GM21723 (cell line): Measurements from ENCODE around the gene MYORG.
A peak's percentile ranks its signal among the peaks of the same experiment; 100 is the strongest.

Experiments
- ATAC-seq: cut with Tn5 transposase; IDR thresholded peaks from one replicate; pipeline ENCODE4 v1.9.1; 2021; ENCODE audit warnings: mild to moderate bottlenecking, moderate library complexity; ENCODE audit not compliant: unreplicated experiment

The MYORG gene

GRCh38 chr9:34385561-34386230, 9.0 kb upstream of the MYORG start:
- no peak for ATAC-seq

DNA sequence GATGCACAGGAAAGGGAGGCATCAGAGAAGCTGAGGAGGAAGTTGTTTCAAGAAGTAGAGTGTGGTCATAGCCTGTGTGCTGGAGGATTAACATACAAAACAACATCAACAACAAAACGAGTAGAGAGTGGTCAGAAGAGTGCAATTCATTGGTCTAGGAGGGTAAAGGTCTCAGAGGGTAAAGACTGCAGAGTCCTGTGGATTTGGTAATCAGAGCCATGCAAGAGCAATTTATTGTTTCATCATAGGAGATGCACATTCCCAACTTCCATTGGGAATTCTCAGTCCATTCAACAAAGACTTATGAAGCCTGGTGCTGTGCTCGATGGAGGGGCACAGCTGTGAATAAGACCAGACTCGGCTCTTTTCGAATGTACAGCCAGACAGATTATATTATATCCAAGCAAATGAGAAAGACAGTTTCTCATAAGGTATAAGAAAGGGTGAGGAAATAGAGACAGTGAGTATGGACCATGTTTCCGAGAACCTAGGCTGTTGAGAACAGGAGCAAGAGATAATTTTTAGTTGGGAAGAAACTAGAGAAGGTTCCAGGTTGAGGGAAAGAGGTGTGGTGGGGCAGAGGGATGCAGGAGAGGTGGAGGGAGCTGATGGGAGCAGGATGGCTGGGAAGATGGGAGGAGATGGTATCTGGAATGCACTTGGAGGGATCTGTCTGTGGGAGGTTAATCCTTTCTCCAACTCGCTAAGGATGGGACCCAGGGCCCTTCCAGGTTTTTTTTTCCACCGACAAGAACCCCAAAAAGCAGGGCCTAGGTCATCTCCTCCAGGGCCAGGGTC, 7.9 kb upstream of the MYORG start:
- no peak for ATAC-seq

GRCh38 chr9:34383904-34384303, 7.2 kb upstream of the MYORG start:
- ATAC-seq, result no peak

- ATAC-seq, result no peak
Observed at GRCh38 chr9:34382879-34383278, 6.2 kb upstream of the MYORG start.

DNA sequence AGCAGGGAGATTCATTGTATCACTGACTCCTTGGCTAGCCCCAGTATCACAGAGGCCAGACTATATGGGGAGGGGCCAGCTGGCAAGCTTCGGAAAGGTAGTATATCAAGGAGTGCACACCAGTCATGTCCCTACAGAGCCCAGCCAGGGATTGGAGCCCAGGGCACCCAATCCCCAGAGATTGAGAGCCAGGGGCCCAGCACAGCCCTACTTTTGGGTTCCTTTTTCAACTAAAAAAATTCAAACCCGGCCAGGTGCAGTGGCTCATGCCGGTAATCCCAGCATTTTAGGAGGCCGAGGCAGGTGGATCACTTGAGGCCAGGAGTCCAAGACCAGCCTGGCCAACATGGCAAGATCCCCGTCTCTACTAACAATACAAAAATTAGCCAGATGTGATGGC, 5.4 kb upstream of the MYORG start:
- ATAC-seq, result no peak

GRCh38 chr9:34381323-34381722, 4.6 kb upstream of the MYORG start:
- no peak for ATAC-seq

DNA sequence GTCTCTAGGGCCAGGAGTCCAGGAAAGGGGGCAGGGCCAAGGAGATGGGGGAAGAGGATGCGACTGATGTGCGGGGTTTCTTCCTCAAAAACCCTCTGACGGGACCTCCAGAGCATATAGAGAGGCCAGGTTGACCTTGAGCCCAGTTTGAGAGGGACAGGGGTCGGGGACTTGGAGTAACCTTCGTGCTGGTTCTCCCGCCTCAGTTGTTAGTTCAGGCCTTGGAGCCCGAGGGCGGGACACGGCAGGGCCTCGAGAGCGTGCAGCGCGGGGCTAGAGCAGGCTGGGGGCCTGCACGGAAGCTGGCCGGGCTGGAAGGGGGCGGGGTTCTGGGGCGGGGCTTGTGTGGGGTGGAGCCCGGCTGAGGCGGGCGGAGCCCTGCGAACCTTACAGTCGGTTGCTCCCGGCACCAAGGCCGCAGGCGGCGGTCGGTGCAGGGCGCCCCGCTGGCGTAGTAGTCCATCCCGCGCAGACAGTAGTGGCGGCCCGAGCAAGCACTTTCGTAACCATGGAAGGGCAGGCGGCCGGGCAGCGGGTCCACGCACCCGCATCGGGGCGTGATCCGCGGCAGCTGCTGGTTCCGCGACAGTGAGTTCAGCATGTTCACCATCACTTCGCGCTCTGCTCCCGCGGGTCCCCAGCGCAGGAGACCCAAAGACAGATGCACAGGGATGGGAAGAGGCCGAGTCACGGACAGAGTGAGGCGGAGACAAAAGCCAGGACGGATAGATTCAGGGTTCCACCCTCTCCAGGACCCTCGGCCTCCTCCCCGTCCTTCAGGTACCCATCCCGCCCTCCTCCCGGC, 4.0 kb upstream of the MYORG start:
- peak; percentile 31 for ATAC-seq

GRCh38 chr9:34380034-34380510, 3.4 kb upstream of the MYORG start:
- ATAC-seq, result no peak

DNA sequence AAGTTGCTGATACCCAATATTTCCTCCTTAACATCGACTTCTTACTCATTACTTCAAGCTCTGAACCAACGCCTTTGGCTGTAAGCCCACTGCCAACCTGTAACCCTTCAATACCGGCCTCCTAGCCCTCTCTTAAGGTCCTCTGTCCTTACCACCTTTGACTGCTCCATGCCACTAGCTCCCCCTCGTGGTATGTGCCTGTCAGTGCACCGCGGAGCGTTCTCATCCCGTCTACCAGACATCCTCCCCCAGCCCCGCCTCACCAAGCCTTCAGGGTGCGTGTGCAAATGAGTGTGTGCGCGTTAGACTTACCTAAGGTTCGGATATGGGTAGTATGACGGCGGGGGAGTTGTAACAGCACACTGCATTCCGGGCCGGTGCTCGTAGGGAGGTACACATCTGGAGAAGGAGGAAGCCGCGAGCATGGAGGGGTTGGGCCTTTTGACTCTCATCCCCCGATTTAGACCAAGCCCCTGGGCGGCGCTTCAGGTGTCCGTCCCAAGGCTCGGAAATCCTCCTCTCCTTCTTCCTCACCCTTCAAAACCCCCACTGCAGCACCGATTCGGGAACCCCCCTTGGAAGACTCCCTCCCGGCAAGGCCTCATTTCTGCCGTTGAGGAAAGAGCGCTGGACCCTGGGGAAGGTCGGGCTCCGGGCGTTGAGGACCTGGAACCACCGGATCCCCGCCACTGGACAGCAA, 2.8 kb upstream of the MYORG start:
- peak; percentile 36 for ATAC-seq

DNA sequence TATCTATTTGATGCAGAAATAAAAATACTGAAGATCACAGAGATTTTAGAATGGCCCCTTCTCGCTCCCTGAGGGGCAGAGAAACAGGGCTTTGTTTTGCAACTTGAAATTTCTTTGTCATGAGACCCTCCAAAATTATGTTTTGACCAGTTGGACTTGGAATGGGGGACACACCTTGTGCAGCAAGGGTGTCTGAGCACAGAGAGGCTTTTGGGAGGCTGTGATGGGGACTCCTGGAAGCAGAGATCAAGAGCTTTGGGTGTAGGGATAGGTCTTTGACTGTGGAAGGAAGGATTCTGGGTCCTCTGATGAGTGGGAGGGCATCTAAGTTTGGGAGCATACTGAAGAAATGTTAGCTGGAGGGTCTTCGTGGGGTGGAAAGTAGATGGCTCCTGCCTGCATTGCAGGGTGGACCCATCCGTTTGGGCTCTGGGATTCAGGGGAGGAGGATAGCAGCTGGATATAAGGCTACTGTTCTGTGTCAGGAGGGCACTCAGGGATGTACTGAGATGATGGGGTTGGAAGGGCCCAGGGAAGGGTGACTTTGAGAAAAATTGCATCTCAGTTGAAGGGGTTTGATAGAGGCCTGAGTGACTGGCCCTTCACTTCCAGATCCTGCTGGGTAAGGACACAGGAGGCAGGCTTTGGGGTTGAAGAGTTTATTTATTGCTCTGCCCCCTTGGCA, 1.8 kb upstream of the MYORG start:
- no peak for ATAC-seq

GRCh38 chr9:34377404-34377746, 677 bp upstream of the MYORG start:
- no peak for ATAC-seq

GRCh38 chr9:34375901-34376595, 650 bp downstream of the MYORG start:
- peak; percentile 21 for ATAC-seq

DNA sequence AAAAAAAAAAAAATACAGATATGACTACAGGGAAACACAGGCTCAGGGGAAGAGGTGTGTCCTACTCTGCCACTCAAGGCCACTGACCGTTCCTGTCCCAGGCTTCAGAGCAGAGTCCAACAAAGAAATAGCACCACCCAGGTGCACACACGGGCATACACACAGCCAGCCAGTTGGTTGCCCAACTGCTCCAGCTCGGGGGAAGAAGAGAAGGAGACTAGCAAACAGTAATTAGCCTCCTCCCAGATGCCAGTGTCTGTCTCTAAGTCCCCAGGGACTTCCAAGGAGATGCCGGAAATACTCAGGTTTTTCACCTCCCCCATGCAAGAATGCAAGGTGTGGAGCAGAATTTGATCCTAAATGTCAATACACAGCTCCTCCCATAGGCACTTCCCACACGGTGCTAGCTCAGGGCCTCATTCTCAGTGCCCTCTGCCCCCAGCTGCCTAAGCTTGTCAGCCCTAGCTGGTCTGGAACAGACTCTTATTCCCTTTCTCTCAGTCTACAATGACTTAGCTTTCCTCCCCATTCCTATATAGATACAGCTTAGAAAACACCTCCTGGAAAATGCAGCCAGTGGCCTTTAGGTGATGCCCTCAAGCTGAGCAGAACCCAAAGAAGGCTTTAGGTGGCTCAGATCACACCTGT, 1.7 kb downstream of the MYORG start:
- ATAC-seq, result no peak

- no peak for ATAC-seq
Observed at GRCh38 chr9:34374339-34374738, 2.4 kb downstream of the MYORG start.

DNA sequence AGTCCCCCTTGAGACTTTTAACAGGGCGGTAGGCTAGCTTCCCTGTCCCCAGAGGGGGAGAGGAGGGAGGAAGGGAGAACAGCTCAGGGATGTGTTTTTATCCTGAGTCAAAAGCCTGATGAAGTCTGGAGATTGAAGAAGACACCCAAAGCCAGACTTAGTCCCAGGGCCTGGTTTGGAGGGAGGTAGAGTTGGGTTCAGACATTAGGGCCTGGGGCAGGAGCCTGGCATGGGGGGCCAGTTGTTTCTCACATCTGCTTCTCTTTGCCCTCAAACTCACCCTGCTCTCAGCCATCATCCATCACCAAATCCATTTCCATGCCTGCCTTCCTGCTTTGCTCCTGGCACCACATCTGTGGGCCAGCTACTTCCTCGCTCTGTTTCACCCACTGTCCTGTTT, 2.9 kb downstream of the MYORG start:
- no peak for ATAC-seq

DNA sequence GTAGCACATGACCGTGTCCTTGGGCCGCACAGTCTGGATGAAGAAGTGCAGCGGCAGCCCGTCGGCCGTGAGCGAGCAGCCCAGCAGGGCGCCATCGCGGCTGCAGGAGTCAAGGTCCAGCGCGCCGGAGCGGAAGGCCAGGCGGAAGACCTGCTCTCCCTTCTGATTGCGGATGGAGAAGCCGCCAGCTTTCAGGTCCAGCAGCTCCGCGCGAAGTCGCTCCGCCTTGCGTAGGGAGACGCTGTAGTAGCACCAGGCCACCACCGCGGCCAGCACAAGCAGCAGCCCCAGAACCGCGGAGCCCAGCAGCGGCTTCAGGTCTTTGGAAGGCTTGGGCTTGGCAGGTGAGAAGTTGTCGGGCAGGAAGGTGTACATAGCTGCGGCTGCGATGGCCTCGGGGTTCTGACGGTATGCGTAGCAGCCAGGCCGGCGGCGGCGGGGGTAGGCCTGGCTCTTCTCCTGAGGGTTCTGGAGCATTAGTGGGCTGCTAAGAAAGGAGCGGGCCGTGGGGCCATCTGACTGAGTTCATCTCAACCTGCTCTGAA, 4.2 kb downstream of the MYORG start:
- ATAC-seq, result no peak

GRCh38 chr9:34371886-34372466, 4.7 kb downstream of the MYORG start:
- no peak for ATAC-seq

DNA sequence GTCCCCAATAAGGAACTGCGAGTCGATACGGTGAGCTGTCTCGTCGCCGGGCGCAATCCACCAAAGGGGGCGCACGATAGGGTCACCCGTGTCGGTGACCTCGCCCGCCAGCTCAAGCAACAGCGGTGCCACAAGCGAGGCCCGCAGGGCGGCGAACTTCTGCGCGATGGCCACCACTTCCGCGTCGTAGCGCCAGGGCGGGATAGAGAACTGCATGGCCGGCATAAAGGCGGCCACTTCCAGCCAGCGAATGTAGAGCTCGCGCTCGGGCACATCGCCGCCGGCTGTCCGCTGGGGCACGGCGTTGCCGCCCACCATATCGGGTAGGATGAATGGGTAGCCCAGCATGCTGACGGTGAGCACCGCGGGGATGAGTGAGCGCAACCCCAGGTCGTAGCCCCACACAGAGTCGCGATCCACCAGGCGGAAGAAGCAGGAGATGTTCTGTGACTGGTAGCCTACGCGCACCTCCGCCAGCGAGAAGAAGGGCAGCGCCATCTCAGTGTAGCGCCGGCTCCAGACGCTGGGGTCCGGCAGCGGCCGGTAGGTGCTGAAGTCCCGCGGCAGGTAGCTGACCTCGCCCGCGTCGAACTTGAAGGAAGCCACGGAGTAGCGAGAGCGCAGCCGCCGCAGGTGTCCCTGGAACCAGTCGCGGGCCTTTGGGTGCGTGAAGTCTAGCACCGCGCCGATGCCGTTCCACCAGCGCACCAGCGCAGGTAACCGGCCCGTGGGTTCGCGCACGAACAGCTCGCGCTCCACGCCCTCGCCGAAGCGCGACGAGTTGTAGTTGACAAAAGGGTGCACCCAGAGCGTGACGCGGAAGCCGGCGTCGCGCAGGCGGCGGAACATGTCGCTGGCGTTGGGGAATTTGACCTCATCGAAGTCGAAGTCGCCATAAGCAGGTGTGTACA, 5.5 kb downstream of the MYORG start:
- no peak for ATAC-seq
